Stimulated activated CD4-positive, alpha-beta T cell treated with anti-CD3 and anti-CD28 coated beads, Interleukin-1b, Interleukin-23, amount 100 ng/mL, for 48 hours (primary cell): ENCODE results near the gene ZNRF1.
"Not testable (repeated sequence)": the region's sequence is repeated elsewhere in the genome, so short reads cannot be mapped to it uniquely, and the experiment has no call there.

ENCODE experiments used
- DNase-seq: peaks from one replicate; pipeline ENCODE4 v3.0.0-alpha.2; 2020

ZNRF1 gene

DNA sequence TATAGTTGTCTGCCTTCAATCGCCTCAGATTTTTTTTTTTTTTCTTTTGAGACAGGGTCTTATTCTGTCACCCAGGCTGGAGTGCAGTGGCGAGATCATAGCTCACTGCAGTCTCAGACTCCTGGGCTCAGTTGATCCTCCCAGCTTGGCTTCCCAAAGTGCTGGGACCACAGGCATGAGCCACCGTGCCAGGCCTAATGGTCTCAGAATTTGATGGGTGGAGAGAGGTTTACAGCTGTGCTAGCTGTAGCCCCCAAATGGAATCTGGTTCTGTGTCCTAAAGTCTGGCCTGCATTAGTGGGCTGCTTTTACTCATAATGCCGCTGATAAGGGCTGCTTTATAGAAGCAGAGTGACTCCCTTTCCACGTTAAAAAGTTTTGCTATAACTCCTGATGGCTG lies 5.1 kb downstream of the ZNRF1 start:
- no peak for DNase-seq

DNA sequence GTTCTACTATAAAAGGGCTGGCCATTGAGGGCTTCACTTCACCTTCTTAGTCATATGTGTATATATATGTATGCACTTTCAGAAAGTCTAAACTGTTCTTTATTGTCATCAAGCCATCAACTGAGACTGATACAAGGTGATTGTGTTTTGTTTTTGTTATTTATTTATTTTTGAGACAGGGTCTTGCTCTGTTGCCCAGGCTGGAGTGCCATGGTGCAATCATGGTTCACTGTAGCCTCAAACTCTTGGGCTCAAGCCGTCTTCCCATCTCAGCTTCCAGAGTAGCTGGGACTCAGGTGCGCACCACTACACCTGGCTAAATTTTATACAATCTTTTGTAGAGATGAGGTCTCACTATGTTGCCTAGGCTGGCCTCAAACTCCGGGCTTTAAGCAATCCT lies 5.6 kb downstream of the ZNRF1 start:
- DNase-seq, result no peak

DNA sequence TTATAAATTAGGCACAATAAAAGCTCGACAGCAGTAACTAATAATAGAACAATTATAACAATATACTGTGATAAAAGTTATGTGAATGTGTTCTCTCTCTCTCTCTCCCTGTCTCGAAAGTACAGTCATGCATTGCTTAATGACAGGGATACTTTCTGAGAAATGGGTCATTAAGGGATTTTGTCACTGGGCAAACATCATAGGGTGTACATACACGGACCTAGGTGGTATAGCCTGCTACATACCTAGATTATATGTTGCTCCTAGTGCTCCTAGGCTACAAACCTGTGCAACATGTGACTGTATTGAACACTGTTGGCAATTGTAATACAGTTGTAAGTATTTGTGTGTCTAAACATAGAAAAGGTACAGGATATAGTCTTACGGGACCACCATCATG lies 6.9 kb downstream of the ZNRF1 start:
- DNase-seq, result no peak

DNA sequence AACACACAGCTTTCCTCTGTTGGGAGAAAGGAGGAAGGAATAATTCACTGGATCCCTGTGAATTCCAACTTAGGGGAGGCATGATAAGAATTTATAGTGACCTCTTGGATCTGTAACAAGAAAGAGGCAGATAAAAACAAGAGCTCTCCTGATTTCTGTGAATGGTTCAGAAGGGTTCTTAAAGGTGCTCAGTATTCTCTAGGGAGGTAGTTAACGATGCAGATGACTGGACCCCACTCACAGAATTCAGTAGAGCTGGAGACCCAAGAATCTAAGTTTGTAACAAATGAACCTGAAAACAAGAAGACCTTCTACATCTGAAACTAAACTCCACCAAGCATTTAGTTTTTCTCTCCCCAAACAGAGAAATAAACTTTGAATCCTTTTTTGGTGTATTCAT lies 8.6 kb downstream of the ZNRF1 start:
- no peak for DNase-seq

DNA sequence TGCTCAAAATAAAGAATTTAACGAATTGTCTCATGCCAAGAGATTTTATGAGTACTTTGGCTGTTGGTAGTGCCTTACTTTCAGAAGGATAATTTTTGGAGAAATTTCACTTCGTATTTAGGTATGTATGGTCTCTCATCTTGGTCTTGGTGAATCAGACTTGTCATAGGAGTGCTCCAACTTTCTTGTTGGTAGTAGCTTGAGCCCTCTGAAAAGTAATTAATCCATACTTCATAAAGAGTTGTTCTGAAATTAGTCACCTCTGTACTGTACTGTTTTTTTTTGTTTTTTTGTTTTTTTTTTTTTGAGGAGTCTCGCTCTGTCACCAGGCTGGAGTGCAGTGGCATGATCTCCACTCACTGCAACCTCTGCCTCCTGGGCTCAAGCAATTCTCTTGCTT lies 11.6 kb downstream of the ZNRF1 start:
- no peak for DNase-seq

DNA sequence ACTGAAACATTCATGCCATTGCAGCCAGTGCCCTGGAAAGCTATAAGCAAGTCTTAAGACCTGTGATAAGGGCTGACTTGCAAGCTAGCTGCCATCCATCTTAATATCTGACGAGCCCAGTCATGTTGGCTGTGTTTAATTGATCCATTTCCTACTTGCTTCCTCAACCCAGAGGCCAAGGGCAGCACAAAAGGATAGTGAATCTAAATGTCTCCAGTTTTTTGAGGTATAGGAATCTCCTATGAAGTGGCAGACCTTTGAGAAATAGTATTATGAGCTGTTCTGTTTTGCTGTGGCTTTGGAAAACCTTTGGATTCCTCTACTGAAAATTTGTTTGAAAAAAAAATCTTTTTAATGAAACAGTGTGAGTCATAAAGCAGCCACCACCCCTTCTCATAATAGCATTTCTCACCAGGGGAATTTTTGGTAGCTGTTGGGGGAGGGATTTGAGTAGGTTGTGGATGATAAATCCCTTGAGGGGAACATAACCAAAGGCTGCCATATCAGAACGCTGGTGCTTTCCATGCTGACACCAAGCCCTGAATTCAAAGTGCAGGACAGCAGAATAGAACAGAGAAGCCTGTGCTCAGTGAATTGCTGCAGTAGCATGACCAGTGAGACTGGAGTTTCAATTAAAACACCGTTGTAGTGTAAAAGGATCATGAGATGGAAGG lies 12.9 kb downstream of the ZNRF1 start:
- DNase-seq, result peak; percentile 69

DNA sequence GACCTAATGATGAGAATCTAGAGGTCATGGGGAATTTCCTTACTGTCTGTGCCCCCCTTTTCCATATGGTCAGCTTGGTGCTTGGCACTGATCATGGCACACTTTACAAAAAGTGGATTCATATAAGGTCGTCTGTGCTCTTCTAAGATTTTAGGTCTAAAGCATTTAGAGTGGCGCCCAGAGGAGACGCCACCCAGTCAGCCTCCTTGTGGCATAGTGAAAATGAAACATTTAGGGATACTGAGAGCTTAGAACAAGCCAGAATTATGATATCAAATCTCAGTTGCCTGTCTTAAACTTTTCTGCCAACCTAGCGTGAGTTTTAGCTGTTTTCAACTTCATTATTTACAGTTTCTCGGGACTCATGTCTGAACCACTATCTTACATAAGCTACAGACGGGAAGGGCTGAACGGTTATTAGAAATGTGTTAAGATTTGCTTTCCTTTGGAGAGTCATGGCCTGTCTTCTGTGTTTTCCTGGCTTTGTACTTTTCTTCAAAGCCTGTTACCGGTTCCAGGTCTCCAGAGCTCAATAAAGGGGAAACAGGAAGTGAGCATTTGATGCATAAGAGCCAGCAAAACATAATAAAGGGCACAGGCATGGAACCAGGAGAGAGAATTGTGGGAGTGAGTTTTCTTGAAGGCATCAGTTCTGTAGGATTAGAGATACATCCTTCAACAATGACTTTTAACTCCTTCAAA lies 13.7 kb downstream of the ZNRF1 start:
- peak; percentile 8 for DNase-seq

DNA sequence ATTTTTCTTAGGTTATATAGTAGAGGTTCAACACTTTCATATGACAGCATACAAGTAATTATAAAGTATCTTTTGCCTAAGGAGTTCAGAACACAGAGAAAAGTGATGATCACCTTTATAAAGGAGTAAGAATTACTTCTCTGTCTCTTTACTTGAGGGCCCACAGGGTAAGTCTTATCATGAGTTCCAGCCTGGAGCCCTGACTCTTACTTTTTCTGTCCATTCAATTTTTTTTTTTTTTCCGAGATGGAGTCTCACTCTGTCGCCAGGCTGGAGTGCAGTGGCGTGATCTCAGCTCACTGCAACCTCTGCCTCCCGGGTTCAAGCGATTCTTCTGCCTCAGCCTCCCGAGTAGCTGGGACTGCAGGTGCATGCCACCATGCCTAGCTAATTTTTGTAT lies 14.3 kb downstream of the ZNRF1 start:
- DNase-seq, result not testable (repeated sequence)

DNA sequence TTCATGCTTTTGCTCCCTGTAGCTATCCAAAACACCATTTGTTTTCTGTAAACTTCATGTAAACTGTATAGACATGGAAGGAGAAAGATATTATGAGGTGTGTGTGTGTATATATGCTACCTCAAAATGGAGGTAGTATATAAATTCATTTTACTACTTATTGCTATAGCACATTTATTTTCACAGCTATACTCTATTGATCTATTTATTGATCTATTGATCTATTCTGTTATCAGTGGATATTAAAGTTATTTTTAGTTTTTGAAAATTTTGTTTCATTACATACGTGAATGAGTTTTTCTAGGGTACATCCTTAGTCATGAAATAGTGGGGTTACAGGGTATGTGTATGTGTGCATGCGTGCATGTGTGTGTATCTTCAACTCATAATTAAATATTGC lies 15.5 kb downstream of the ZNRF1 start:
- DNase-seq, result no peak

DNA sequence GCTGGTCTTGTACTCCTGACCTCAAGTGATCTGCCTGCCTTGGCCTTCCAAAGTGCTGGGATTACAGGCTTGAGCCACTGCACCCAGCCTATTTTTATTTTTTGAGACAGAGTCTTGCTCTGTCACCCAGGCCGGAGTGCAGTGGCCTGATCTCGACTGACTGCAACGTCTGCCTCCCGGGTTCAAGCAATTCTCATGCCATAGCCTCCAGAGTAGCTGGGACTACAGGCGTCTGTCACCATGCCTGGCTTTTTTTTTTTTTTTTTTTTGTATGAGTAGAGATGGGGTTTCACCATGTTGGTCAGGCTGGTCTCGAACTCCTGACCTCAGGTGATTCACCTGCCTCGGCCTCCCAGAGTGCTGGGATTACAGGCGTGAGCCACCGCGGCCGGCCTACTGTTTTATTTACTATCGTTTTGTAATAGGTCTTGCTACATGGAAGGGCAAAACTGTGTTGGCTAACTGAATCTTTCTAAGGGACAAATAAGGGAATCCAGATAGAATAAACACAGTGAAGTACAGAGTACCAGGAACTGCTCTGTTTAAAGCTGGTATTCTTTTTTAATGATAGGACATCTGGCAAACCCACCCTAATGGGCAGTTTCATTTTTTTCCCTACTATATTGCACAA lies 17.7 kb downstream of the ZNRF1 start:
- DNase-seq, result not testable (repeated sequence)

DNA sequence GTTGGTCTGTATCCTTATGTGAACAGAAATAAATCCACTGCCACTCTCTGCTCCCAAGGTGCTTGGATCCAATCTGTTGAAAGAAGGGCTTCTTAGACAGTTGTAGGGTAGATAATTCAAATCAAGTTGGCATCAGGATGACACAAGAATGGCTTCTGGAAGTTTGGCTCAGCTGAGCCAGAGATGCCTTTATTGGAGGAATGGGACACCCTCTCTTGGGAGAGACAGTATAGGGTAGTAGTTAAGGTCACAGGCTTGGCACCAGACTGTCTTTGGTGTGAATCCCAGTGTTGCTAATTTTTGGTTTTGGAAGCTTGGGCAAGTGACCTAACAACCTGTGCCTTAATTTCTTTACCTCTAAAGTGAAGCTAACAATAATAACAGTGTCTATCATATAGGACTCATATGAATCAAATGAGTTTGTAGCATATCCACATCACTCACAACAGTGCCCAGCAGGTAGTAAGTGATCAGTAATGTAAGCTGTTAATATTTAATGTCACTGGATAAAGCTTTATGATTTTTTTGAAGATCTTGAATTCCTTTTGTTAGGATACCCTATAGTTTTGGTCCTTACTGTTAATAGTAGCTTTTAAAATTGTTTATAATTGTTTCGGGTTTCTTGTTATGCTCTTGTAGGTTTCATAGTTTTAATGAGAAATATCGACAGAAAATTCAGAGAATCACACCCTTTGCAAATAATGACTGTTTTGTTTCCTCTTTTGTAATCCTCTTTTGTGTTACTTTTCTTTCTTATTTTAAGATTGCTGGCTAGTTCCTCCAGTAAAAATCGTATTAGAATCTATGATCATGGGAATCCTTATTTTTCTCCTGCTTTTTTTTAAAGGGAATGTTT lies 19.1 kb downstream of the ZNRF1 start:
- DNase-seq, result no peak

DNA sequence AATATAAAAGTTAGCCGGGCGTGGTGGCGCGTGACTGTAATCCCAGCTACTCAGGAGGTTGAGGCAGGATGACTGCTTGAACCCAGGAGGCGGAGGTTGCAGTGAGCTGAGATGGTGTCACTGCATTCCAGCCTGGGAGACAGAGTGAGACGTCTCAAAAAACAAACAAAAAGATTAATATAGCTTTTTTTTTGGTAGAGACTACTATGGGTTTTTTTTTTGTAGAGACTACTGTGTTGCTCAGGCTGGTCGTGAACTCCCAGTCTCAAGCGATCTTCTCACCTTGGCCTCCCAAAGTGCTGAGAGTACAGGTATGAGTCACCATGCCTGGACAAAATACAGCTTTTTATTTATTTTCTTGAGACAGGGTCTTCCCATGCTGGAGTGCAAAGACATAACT lies 20.2 kb downstream of the ZNRF1 start:
- no peak for DNase-seq

DNA sequence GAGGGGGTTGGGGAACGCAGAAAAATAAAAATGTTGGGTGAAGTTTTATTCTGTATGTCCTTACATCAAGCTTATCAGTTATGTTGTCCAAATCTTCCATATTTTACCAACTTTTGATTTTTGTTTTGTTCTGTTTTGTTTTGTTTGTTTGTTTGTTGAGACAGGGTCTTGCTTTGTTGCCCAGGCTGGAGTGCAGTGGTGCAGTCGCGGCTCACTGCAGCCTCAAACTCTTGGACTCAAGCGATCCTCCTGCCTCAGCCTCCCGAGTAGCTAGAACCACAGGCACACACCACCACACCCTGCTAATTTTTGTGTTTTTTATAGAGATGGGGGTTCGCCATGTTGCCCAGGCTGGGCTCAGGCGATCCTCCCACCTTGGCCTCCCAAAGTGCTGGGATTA lies 20.8 kb downstream of the ZNRF1 start:
- DNase-seq, result no peak

DNA sequence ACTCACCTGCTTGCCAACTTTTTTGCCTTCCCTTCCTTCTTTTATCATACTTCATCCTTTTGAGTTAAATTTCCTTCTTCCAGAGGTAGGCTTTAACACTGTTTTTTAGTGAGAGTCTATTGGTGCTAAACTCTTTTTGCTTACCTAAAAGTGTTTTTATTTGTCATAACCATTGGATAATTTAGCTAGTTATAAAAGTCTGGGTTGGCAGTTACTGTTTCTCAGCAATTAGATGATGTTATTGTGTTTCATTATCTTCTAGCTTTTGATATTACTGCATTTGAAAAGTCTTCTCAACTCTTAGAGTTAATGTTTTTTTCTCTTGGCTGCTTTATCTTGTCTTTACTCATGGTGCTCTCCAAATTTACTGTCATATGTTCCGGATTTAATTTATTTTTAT lies 22.6 kb downstream of the ZNRF1 start:
- no peak for DNase-seq

DNA sequence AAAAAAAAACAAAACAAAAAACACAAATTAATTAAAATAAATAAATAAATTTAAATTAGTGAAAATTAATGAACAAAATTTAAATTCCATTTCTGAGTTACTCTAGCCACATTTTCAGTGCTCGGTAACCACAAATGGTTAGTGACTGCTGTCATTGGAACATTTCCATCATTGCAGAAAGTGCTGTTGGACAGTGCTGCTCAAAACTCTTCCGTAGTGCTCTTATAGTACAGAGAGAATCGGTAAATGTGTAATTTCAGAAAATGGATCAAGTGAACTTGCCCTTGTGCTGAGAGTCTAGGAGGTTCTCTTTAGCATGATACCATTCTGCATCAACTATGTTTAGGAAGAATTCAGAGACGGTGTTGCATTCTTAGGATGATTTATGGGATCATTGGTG lies 23.7 kb downstream of the ZNRF1 start:
- DNase-seq, result no peak

DNA sequence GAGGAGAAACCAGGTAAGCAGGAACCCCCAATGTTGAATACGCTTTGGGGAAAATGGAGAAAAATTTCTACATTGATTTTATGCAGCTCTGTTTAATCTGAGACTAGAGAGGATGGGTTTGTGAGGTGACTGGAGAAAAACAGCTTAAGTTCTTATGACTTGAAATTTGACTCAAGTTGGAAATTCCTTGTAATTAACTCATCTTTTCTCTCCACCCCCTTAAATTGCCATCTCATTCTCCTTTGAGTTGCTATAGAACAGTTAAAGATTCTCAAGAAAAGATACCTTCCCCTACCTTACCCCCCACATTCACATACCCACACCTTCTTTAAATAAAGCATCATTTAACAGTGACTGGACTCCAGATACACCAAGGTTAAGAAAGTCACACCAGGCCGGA lies 24.2 kb downstream of the ZNRF1 start:
- DNase-seq, result no peak

DNA sequence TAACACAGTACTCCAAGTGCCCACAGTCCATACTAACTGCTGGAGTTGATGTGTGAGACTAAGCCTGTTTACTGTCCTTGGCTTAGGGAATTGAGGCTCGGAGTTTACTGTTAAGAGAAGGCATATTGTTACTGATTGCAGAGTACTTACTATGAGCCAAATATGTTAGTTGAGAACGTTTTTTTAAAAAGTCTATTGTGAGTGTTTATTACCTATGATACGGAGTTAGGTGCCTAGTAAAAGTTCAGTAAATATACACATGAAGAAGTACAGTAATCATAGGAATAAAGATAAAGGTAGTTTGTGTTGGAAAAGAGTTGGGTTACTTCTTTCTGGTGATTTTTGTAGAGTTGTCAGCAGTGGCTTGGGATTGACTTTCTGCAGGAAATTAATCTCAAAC lies 25.4 kb downstream of the ZNRF1 start:
- no peak for DNase-seq

DNA sequence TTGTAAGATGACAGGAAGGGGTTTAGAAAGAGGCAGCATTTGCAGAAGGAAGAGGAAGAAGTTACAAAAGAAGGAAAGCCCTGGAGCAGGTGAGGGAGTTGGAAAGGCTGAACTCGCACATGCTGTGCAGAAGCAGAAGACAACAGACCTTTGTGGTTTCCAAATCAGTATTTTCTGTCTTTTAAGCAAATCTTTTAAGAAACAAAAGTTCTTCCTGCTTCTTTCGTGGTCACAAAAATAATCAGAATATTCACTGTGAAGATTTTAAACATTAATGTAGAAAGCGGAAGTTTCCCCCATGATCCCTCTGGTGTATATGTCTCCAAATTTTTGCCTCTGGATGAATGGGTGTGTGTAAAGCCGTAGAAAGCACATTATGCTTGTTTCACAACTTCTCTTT lies 25.8 kb downstream of the ZNRF1 start:
- DNase-seq, result no peak

DNA sequence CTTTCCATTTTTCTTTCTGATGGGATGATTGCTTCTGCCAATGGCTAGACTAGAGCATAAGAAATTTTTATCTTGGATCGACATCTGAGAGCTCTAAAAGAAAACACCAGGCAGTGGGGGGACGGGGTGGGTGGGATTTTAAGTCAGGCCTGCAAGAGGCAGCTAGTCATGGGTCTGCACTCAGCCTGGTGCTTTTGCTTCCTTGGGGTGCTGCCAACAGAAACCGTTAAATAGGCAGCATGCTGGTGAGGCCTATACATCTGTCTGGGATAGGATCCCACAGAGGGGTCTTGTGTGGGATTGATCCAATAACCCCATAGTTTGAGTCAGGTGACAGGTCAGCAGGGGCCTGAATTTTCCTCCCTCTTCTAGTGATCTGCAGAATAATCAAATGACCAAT lies 26.9 kb downstream of the ZNRF1 start:
- DNase-seq, result no peak

DNA sequence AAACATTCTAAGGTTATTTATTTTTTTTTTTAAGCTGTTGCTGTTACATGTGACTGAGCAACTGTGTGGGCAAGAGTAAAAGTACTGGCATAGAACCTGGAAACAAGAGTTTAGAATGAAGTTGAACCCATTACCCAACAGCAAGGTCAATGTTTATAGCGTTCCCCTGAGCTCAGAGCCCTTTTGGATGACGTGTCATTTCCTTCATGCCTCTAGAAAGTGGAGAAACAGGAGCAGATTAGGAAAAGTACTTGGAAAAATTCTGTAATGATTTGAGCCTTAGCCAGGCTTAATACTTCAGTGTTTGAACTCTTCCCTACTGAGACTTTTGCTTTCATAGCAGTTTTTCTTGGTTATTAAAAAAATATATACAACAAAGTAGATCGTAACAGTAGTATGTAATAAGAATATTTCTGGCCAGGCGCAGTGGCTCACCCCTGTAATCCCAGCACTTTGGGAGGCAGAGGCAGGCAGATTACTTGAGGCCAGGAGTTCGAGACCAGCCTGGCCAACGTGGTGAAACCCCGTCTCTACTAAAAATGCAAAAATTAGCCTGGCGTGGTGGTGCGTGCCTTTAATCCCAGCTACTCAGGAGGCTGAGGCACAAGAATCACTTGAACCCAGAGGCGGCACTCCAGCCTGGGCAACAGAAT lies 27.5 kb downstream of the ZNRF1 start:
- not testable (repeated sequence) for DNase-seq

DNA sequence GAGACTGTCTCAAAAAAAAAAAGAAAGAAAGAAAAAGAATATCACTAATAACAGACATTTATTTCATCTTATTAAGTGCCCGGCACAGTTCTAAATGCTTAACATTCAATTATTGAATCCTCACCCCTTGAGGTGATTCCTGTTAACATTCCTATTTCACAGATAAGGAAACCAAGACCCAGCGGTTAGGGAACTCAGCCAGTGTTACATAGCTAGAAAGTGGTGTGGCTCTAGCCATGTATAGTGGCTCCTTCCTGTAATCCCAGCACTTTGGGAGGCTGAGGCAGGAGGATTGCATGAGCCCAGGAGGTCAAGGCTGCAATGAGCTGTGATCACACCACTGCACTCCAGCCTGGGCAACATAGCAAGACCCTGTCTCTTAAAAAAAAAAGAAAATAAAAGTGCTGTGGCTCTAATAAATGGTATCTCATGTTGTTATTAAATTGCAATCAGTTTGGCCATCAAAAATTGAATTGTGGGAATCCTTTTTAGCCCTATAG lies 28.1 kb downstream of the ZNRF1 start:
- DNase-seq, result no peak

DNA sequence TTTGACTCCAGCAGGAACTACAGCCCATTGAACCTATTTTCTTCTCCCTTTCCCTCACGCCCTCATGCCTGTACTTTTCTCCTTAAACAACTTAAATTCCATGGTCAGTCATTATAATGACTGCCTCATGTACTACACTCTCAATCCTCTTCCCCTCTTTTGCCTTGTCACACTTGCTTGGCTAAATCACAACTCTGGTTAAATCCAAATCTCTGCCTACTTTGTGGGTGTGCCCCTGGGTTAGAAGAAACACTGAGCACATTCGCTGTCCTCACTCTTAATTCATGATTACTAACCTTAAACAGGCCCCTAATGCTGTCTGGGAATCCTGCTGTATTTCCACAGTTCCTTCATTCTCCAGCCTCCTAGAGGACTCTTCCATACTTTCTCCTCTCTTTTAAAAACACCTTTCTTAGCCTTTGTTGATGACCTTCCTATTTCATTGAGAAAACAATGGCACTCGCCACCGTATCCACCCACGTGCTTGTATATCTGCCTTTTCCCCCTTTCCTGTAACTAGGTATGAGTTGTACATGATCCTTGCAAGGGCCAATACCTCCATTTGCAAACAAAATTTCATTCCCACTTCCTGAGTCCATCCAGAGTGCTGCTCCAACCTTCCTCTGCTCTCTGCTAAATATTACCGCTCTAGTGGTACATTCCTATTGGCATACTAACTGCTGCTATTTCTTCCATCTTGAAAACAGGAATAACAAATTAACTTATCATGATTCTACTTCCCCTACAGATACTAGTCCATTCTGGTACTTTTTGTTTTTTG lies 28.9 kb downstream of the ZNRF1 start:
- no peak for DNase-seq
